ENCODE measurements around the gene IL3. TPM values are rescaled to one million over a fixed set of nuclear protein-coding genes. Genes with fewer than 3 reads are reported as not detected.
"Not testable (repeated sequence)": the region's sequence is repeated elsewhere in the genome, so short reads cannot be mapped to it uniquely, and the experiment has no call there.

The IL3 gene
- total RNA-seq, 1 experiment from 2014 or later = not detected

DNA sequence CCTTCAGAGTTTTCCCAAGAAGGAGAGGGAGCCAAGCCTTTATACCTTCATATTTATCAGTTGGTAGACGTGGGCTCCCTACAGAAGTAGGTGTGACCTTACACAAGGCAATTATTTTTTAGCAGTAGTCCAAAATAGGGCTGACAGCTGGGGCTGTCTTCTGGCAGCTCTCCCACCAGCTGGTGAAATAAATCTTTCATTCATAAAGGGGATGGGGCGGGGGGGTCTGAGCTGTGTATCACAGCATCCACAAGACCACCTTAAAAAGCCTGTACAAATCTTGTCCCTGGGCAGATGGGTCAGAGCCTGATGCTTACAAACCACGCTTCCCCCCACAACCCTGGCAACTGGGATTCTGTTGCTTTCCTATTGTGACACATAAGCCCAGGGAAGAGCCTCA, 32.8 kb downstream of the IL3 start:
- no peak for DNase-seq (ENCODE audit: low spot score)

GRCh38 chr5:132094393-132095076, 34.1 kb downstream of the IL3 start:
- DNase-seq (ENCODE audit: low spot score) = no peak

DNA sequence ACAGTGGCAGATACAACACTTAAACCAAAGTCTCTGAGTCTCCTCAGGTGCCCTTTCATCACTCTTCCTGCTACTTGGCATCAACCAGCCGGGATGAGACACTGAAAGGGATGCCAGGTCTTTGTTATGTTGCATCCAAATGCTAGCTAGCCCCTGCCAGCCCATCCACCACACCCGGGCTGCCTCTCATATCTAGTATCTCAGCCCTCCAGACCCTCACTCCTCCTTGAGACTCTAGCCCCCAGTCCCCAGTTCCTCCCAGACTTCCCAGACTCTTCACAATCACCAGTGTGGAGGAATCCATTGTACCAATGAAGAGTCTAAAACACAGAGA, 34.6 kb downstream of the IL3 start:
- DNase-seq (ENCODE audit: low spot score) = no peak

DNA sequence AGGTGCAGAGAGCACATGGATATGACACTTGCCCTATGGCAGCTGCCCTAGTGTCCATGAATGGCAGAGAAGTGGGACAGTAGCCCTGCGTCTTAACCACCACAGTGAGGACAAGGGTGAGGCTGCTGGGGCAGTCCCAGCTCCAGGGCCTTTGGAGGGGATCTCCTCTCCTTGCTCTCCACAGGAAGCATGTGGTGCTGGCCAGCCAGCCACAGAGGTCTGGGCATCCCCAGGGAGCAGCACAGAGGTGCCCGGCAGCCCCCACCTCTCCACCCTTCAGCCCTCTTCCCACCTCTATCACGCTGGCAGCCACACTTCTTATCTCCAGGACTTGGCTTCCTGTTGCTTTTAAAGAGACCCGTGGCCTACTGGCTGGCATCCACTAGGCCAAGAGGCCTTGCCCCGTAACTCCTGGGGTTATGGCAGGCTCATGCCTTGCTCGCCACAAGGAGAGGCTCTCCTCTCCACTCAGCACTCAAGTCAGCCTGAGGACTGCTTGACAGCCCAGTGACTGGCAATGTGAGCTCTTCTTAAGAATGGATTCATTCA, 35.0 kb downstream of the IL3 start:
- DNase-seq (ENCODE audit: low spot score) = no peak

GRCh38 chr5:132096904-132097303, 36.4 kb downstream of the IL3 start:
- DNase-seq (ENCODE audit: low spot score) = no peak

GRCh38 chr5:132098151-132098594, 37.7 kb downstream of the IL3 start:
- no peak for DNase-seq (ENCODE audit: low spot score)

- DNase-seq (ENCODE audit: low spot score) = no peak
Measured at GRCh38 chr5:132098621-132099020, 38.2 kb downstream of the IL3 start.

DNA sequence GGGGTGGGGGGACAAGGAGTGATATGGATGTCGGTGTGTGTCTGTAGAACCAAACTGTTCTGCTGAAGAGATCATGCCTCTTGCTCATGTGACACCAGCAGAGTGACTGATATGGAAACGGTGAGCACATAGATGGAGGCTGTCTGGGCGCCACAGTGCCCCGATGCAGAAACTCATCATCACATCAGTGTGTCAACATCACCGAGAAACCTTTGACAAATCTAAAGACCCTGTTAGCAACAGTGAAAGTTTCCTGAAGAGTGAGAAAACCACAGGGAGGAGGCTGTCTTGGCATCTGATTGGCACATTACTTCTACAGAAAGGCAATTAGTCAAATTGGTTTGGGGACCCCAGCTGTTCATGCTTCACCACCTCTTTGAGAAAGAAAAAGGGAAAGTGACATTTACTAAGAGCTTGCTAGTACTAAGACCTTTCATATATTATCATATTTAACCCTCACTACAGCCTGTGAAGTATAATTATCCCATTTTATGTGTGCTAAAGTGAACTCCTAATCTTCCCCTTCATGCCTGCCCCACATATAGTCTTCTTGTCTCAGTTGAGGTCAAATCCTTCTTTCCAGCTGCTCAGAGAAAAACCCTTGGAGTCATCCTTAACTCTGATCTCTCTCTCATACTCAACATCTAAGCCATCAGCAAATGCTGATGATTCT, 38.8 kb downstream of the IL3 start:
- no peak for DNase-seq (ENCODE audit: low spot score)

DNA sequence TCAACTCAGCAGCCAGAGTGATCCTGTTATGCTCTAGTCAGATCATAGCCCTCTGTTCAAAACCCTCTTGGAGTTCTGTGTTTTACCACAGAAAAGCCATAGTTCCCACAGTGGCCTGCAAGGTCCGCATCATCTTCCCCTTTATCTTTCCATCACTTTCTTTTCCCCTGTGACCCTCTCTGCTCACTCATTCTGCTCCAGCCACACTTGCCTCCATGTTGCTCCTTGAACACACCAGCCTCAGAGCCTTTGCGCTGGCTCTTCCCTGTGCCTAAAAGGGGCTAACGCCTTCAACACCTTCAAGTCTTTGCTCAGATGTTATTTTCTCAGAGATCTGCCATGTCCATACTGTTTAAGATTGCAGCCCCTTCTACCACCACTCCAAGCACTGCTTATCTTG, 39.5 kb downstream of the IL3 start:
- no peak for DNase-seq (ENCODE audit: low spot score)

DNA sequence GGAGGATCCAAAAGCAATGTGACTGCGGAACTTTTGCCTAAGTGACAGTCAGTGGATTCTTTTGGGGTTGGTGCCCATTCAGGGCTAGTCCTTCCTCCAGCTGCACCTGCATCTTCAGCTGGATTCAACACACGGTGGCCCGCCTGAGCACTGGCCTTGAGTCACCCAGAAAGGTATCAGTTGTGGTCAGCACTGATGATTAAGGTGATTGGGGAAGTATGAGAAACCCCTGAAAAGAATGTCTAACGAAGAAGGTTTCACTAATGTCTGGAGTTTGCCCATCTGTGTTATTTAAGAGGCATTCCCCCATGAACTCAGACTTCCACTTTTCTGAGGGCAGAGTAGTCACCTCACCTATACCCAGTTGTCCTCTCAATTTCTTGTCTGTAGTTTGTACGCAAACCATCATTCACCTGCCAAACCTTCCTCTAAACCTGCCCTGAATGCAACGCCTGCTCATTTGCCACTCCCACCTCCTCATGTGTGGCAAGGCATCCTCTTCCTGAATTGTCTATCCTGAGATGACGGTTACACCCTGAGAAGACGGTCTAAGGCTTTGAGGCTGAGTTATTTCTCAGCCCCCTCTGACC, 40.3 kb downstream of the IL3 start:
- DNase-seq (ENCODE audit: low spot score) = no peak

DNA sequence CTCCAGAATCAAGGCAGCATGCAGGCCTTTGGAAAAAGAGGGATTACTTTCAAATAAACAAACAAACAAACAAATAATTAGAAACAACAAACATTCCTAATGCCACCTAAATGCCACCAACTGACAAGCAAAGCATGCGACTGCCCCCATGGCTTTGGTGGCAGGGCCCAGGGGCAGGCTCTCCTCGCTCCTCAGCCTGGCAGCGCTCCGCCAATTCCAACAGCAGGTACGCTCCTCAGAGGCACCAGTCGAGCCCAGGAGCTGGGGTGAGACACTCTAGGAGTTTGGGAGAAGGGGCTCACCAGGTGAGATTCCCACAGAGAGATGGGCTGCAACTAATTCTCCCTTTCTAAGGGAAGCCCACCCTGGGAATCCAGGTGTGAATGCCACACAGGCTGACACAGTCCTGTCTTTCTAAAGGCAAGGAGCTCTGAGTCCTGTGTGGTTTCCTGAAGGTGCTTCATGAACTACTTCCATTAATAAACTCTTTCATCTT, 41.0 kb downstream of the IL3 start:
- no peak for DNase-seq (ENCODE audit: low spot score)

GRCh38 chr5:132102101-132102701, 41.7 kb downstream of the IL3 start:
- no peak for DNase-seq (ENCODE audit: low spot score)

DNA sequence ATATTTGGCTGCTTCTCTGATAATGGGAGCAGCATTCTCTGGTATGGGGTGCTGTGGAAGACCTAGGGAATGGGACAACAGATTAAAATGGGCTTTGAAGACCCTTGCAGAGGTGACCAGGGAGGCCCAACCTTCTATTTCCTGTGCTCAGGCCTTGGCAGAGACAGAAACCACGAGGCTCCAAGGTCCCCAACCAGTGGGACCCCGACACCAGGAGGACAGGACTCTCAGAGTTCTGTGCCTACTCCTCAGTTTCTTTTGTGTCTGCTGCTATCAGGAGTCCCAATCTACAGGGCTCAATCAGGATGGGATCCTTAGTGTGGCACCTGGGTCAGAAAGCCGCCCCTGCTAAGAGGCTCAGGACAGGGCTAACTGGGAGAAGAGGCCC, 42.5 kb downstream of the IL3 start:
- DNase-seq (ENCODE audit: low spot score) = no peak

- DNase-seq (ENCODE audit: low spot score) = peak; percentile 95
Measured at GRCh38 chr5:132103332-132103951, 43.0 kb downstream of the IL3 start.

GRCh38 chr5:132103969-132104391, 43.5 kb downstream of the IL3 start:
- DNase-seq (ENCODE audit: low spot score) = no peak

- DNase-seq (ENCODE audit: low spot score) = no peak
Measured at GRCh38 chr5:132104556-132104955, 44.1 kb downstream of the IL3 start.

DNA sequence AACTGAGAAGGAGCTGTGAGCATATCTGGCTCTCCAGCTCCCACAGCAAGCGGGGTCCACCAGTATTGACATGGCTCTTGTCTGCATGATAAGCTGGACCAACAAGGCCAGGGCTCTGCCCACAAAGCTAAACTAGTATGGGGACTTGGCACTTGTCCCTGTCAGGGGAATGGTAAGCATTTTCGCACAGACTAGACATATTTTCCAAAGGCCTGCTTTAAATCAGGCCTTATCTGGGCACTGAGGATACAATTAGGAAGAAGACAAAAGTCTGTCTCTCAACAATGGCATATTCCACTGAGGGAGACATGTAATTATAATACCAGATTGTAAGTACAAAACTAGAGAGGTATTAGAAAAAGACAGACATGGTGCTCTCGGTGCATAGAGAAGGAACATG, 45.2 kb downstream of the IL3 start:
- DNase-seq (ENCODE audit: low spot score) = no peak

DNA sequence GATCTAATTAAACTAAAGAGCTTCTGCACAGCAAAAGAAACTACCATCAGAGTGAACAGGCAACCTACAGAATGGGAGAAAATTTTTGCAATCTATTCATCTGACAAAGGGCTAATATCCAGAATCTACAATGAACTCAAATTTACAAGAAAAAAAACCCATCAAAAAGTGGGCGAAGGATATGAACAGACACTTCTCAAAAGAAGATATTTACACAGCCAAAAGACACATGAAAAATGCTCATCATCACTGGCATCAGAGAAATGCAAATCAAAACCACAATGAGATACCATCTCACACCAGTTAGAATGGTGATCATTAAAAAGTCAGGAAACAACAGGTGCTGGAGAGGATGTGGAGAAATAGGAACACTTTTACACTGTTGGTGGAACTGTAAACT, 48.0 kb downstream of the IL3 start:
- not testable (repeated sequence) for DNase-seq (ENCODE audit: low spot score)

GRCh38 chr5:132108957-132109356, 48.5 kb downstream of the IL3 start:
- not testable (repeated sequence) for DNase-seq (ENCODE audit: low spot score)

- no peak for DNase-seq (ENCODE audit: low spot score)
Measured at GRCh38 chr5:132109494-132110053, 49.1 kb downstream of the IL3 start.

DNA sequence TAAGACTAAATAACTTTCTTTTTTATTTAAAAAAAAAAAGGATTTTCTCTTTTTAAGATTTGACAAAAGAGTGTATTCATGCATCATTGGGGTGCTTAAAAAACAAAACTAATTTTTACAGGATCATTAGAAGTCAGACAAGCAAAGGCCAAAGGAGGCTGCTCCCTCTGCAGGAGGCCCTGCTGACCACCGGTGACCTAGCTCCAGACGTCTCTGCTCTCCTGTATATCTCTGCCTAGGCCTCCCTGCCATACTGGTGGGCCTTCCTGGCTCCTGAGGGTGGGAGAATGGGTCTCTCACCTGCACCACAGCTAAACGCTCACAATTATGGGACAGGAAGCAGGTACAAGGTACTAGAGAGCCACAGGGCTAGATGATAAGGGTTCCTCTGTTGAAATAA, 49.7 kb downstream of the IL3 start:
- DNase-seq (ENCODE audit: low spot score) = no peak

- no peak for DNase-seq (ENCODE audit: low spot score)
Measured at GRCh38 chr5:132110930-132111329, 50.5 kb downstream of the IL3 start.
